ENCODE data around the gene SEMA5B.

DNA sequence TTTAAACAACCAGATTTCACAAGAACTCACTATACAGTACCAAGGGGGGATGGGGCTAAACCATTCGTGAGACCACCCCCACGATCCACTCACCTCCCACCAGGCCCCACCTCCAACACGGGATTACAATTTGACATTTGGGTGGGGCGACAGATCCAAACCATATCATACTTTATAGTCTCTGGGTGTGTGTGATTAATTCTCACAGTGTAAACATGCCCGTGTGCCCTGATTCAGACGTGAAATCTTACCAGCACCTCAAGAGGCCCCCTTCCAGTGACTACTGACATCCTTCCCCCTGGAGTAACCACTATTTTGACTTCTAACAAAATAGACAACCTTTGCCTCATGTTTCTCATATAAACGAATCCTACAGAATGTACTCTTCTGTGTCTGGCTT lies 34.3 kb upstream of the SEMA5B start:
- TF ChIP-seq POLR2A (IDR thresholded peaks at IDR 0.05; ENCODE audit: low read depth, low read length) (no peak), TAF1 (IDR thresholded peaks at IDR 0.05; ENCODE audit: low read depth, low read length) (no peak)
